GM15510 (cell line): ENCODE results near the gene ANKIB1.

Experiments used
- POLR2A ChIP-seq: IDR thresholded peaks from 3 replicates; pipeline ENCODE4 v1.6.1; 2011; ENCODE audit warnings: borderline replicate concordance; ENCODE audit not compliant: insufficient read length; ENCODE audit errors: extremely low read depth

Gene ANKIB1

GRCh38 chr7:92245487-92246359, at the start of gene ANKIB1, which contains the start of gene KRIT1:
Gene ANKIB1, plus strand, starts transcription at chr7:92245974. Its CDS starts 49,005 bp downstream, at chr7:92294979.
Gene KRIT1, minus strand, starts transcription at chr7:92245914. Its CDS starts 3,779 bp downstream, at chr7:92242135.
- peak; percentile 71 for TF ChIP-seq POLR2A

DNA sequence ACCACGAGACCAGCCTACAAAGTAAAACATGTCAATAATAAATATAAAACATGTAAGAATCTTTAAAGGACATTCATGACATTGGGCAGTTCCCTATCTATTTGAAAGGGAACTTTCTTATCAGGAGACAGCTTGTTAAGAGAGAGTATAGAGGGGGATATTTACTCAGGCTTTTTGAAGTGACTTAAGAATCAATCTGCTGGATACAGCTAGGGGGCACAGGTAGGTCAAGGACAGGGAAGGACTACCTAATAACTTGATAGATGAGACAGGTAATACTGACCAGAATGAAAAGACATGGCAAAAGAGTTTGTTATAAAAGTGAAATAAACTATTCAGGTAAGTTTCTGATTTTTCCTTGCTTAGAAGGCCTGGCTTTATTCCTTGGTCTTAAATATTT, 45.0 kb upstream of the ANKIB1 start:
- no peak for TF ChIP-seq POLR2A

GRCh38 chr7:92205987-92206386, 39.8 kb upstream of the ANKIB1 start:
- TF ChIP-seq POLR2A = no peak

GRCh38 chr7:92206672-92207071, 39.1 kb upstream of the ANKIB1 start:
- TF ChIP-seq POLR2A = no peak

DNA sequence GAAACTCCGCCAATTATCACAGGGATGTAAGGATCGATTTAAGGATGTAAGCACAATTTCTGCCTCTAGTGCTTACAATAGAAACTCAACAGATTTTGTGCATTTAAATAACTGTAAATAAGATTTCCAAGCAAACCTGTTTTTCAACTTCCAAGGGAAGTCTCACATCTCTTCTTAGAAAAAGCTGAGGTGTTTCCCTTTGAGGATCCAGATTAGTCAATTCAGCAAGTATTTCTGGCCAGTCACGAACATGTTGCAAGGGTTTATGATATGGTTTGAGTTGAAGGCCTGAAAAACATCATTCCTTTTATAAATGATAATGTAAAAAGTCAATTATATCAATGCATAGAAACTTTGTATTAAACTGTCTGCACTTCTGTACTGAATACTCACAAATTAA, 24.0 kb upstream of the ANKIB1 start:
- TF ChIP-seq POLR2A = no peak

- no peak for TF ChIP-seq POLR2A
These were observed 18.8 kb upstream of the ANKIB1 start for GRCh38 chr7:92226981-92227380.

GRCh38 chr7:92228100-92228499, 17.7 kb upstream of the ANKIB1 start:
- no peak for TF ChIP-seq POLR2A

DNA sequence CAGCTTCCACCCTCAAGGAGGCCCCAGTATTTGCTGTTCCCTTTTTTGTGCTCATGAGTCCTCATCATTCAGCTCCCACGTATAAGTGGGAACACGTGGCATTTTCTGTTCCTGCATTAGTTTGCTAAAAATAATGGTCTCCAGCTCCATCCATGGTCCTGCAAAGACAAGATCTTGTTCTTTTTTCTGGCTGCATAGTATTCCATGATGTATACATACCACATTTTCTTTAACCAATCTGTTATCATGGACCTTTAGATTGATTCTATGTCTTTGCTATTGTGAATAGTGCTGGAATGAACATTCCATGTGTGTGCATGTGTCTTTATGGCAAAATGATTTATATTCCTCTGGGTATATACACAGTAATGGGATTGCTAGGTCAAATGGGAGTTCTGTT, 17.0 kb upstream of the ANKIB1 start:
- no peak for TF ChIP-seq POLR2A

DNA sequence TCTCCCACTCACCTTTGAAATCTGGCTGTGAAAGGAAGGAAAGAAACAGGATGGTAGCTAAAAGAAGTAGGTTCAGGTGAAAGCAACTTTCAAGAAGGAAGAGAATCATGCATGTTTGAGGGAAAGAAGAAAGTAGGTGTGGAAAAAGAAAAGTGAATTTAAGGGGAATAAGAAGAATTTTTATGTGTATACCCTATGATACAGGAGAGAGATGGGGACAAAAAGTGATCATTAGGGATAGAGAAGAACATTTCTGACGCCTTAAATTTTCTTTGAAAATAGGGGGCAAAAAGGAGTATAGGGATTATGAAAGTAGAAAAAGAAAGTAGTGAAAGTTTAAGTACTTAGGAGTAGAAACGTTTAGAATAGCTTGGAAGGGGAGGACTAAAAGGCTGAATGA, 15.2 kb upstream of the ANKIB1 start:
- TF ChIP-seq POLR2A = no peak

GRCh38 chr7:92242972-92243371, 2.8 kb upstream of the ANKIB1 start:
- no peak for TF ChIP-seq POLR2A

DNA sequence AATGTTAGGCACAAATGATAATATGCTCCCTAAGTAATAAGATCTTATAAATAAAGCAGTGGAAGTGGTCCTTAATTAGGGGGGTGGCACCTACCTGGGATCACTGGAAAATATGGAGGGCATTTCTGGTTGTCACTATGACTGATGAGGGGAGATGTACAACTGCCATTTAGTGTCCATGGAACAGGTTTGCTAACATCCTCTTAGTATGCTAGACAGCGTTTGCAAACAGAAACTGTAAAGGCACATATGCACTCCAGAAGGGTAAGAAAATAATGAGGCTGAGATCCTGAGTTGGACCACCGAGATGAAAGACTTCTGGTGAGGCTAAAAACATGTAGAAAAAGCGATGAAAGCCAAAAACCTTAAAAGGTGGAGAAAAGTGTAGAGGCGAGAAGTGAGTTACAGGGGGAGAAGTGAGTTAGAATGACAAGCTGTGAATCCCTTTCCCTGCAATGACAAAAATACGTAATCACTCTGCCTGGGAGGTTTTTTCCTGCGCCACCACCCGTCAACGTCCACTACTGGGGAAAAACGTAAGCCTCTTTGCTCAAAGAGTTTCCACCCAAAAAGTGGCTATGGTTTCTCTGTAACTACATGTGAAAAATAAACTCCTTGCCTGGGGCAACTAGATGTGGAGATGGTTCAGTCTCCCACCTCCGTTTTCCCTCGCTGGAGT, 827 bp upstream of the ANKIB1 start:
- no peak for TF ChIP-seq POLR2A

- no peak for TF ChIP-seq POLR2A
These were observed 757 bp downstream of the ANKIB1 start for GRCh38 chr7:92246360-92247101.

- no peak for TF ChIP-seq POLR2A
These were observed 4.8 kb downstream of the ANKIB1 start for GRCh38 chr7:92250603-92251002.

GRCh38 chr7:92251181-92251580, 5.4 kb downstream of the ANKIB1 start:
- TF ChIP-seq POLR2A = no peak

DNA sequence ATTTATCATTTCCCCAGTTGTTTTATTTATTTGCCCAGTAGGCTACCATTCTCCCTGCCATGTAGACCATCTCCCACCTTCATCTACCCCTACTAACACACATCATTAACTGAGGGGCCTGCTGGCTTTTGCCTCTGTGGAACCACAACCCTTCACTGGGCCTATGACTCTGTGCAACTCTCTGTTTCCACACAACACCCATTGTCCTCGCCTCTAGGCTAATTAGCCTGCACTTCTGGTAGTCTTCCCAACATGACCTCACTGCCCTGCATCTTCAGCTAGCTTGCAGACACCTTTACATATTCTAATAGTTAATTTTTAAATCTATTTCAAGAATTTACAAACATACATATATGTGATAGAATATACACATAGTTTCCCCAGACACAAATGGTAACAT, 7.5 kb downstream of the ANKIB1 start:
- TF ChIP-seq POLR2A = no peak

DNA sequence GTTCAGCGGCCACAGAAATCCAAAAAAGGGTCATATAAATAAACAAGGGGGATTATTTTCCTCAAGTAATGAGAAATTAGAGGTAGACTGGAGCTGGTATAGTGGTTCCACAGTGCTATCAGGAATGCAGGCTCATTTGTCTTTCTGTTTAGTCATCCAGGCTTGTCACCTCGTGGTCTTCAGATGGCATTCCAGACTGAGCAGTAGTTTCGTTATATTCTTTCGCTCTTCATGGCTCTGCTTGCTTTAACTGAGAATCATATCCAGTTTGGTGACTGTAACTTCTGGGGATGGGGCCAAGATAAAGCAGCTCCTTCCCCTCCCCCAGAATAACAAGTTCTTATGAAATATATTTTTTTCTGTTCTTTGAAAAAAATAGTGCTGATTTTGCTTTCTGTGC, 9.5 kb downstream of the ANKIB1 start:
- no peak for TF ChIP-seq POLR2A

GRCh38 chr7:92259062-92259461, 13.3 kb downstream of the ANKIB1 start:
- no peak for TF ChIP-seq POLR2A
